Bronchial epithelial cell (primary cell): ENCODE data around the gene MBOAT2. TPM values are rescaled to one million over a fixed set of nuclear protein-coding genes. Genes with fewer than 3 reads are reported as not detected.

Source experiments
- DNase-seq: peaks from one replicate; pipeline ENCODE4 v3.0.0-alpha.2; 2010; ENCODE audit warnings: low read depth
- FAIRE-seq: peaks from 2 replicates; lab custom pipeline; 2011; peaks lifted over from hg19 to GRCh38; lab: Jason Lieb, UNC
- H3K27me3 ChIP-seq: 2 replicates; pipeline ENCODE4 v1.5.1; 2011; ENCODE audit warnings: low read length; ENCODE audit not compliant: control insufficient read depth, insufficient read depth
- H3K36me3 ChIP-seq: 2 replicates; pipeline ENCODE4 v1.5.1; 2011; ENCODE audit warnings: low read length; ENCODE audit not compliant: control insufficient read depth, insufficient read depth
- H3K4me3 ChIP-seq: 2 replicates; pipeline ENCODE4 v1.5.1; 2011; ENCODE audit warnings: mild to moderate bottlenecking, low read depth, low read length, control low read depth
- CTCF ChIP-seq: IDR thresholded peaks from 2 replicates; pipeline ENCODE4 v1.5.1; 2011; ENCODE audit warnings: mild to moderate bottlenecking, moderate library complexity, low read length, control low read depth, inconsistent platforms; ENCODE audit not compliant: insufficient read depth, severe bottlenecking
- total RNA-seq: library from RNA; depleted of rRNA; stranded (reverse); fragments of >200 nt; gene quantifications from 2 replicates; pipeline ENCODE4 v1.2.1, GENCODE V29; 2014

Gene MBOAT2
- total RNA-seq, 1 donor from 2014 or later: 145 TPM

DNA sequence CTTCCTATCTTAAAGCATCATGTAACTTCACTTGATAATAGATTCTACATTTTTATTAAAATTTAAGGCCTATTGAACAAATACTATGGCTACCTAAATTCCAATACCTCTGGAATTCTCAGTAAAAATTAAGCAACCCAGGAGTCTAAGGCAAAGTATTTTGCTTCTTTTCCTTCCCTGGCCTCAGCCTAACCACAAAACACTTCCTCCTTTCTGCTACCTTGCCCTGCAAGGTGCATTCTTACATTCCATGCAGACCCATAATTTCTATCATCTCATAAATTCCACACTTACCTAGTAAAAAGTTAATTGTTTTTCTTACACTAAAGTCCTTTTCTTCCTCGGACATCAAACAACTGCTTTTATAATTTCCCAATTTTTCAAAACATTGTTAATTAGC is 3.7 kb downstream of the MBOAT2 start:
- Histone ChIP-seq H3K36me3 (no peaks in the 10 kb centered on the region), H3K4me3 (no peak overlapping the region), H3K27me3 (no peaks in the 10 kb centered on the region)
- DNase-seq (no peak), FAIRE-seq (no peak)
- no peak for TF ChIP-seq CTCF

DNA sequence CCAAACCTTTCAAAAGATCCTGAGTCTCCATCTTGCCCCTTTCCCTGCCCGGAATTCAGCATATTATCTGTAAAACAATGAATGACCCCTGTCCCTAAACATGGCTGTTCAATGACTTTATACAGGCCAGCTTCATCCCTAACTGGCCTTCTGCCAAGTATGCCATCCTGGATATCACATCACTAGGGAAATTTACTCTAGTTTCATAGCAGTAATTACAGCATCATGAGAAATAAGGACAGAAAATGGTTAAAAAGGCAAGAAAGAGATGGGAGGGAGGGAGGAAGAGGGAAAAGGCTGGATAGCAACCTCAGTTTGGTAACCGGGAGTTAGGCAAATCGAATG is 4.4 kb downstream of the MBOAT2 start:
- Histone ChIP-seq H3K4me3 (no peak overlapping the region), H3K36me3 (no peaks in the 10 kb centered on the region), H3K27me3 (no peaks in the 10 kb centered on the region)
- FAIRE-seq (no peak), DNase-seq (no peak)
- no peak for TF ChIP-seq CTCF

DNA sequence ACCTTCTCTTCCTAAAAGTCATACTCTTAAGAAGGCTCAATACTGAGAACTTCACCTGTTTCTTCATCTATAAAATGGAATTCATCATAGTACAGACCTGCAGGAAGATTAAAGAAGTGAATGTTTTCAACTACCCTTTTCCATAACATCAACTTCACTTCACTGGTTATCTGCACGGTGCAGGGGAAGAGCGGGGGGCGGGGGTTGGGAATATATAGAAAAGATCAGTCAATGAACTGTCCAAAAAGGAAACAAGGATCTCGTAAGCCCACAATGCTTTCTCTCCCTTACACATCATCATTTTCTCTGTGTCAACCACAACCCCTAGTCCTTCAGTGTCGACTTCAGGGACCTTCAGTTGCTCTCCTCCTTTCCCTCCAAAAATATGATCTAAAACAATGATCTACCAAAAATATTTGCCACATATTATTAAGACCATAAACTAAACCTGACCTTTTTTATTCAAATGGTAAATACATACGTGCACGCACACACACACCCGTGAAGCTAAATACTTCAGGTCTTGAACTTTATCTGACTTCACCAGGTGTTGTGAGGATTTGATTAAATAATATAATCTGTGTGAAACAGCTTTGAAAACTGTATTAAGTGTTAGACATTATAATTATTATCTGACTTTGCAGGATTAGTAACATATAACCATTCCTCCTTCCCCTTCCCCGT is 4.9 kb downstream of the MBOAT2 start:
- Histone ChIP-seq H3K27me3 (no peaks in the 10 kb centered on the region), H3K4me3 (no peak overlapping the region), H3K36me3 (no peaks in the 10 kb centered on the region)
- FAIRE-seq (no peak), DNase-seq (no peak)
- no peak for TF ChIP-seq CTCF

GRCh38 chr2:8997631-8998030 is 5.9 kb downstream of the MBOAT2 start:
- Histone ChIP-seq H3K36me3 (peaks cover 2% of the 10 kb centered on the region), H3K27me3 (no peaks in the 10 kb centered on the region), H3K4me3 (no peak overlapping the region)
- no peak for FAIRE-seq
- TF ChIP-seq CTCF: no peak
- no peak for DNase-seq

- H3K4me3 ChIP-seq: no peak overlapping the region
- H3K27me3 ChIP-seq: no peaks in the 10 kb centered on the region
- peaks cover 3% of the 10 kb centered on the region for H3K36me3 ChIP-seq
- no peak for FAIRE-seq
- no peak for DNase-seq
- no peak for TF ChIP-seq CTCF
Measured at GRCh38 chr2:8997108-8997507, 6.4 kb downstream of the MBOAT2 start.

DNA sequence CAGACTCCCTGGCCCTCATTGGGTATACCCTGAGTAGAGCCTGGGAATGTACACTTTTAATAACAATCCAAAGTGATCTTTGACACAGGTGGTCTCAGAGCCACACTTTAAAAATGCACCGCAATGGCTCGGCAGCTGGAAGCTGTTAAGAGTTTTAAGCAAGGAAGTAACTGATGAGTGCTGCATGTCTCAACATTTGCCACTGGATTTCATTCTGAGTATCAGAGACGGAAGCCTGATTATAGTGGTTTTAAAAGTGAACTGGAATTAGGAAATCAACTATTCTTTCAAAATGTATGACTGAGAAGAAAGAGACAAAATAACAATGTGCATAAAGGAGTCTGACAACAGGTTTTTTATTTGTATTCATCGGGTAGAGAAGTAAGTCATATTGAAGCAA is 7.5 kb downstream of the MBOAT2 start:
- no peak for TF ChIP-seq CTCF
- FAIRE-seq (no peak), DNase-seq (no peak)
- H3K36me3 ChIP-seq: peaks cover 3% of the 10 kb centered on the region
- no peaks in the 10 kb centered on the region for H3K27me3 ChIP-seq
- H3K4me3 ChIP-seq: no peak overlapping the region
